HepG2 (cell line): ENCODE measurements around the gene DDIT4. TPM values are rescaled to one million over a fixed set of nuclear protein-coding genes. Genes with fewer than 3 reads are reported as not detected.
A peak's percentile ranks its signal among the peaks of the same experiment; 100 is the strongest.

Experiments used
- ATAC-seq: fragments of 200-7000 bp; cut with Tn5 transposase; 3 replicates; pipeline ENCODE4 v1.9.1; 2020; ENCODE audit warnings: mild to moderate bottlenecking, moderate library complexity
- BruUV-seq: library from RNA; stranded (reverse); fragments of 400-500 nt; replicated peaks from 2 replicates; lab custom pipeline; 2021; lab: Mats Ljungman, UMichigan
- CTCF ChIA-PET: fragments of 300-600 bp; formaldehyde crosslinking; extraction: SDS; loops from one replicate; lab custom pipeline; 2021; ENCODE audit warnings: low total read pairs, inconsistent platforms, low intra/inter-chr PET ratio; lab: Yijun Ruan, JAX
- POLR2A ChIA-PET: fragments of 350-600 bp; sonication (Branson Sonifier 250); formaldehyde crosslinking; loops from one replicate; lab custom pipeline; 2020; ENCODE audit warnings: antibody characterized with exemption, inconsistent platforms; lab: Yijun Ruan, JAX
- DNase-seq: peaks from one replicate; pipeline ENCODE4 v3.0.0-alpha.2; 2015; ENCODE audit warnings: low spot score
- FAIRE-seq: peaks from 3 replicates; lab custom pipeline; 2011; peaks lifted over from hg19 to GRCh38; lab: Jason Lieb, UNC
- H2AFZ ChIP-seq: one replicate; pipeline ENCODE4 v1.6.1; 2011; ENCODE audit warnings: low read length, inconsistent platforms
- H3K27ac ChIP-seq: fragments of 300-600 bp; 3 replicates; pipeline ENCODE4 v1.8.0; 2011; ENCODE audit warnings: mixed run types, mild to moderate bottlenecking, mixed read lengths, low read length, inconsistent platforms; ENCODE audit not compliant: insufficient read depth; ENCODE audit errors: extremely low read length
- H3K27me3 ChIP-seq, 2 experiments: fragments of 200-600 bp in 1 of 2; 2 replicates in 1 of 2; 3 replicates in 1 of 2; pipeline versions ENCODE4 v1.6.0 to v1.8.0; 2011; ENCODE audit warnings: low read length in 2 of 2, mild to moderate bottlenecking in 2 of 2, moderate library complexity in 2 of 2, inconsistent platforms in 1 of 2; ENCODE audit not compliant: insufficient read depth in 2 of 2, control insufficient read depth in 1 of 2
- H3K36me3 ChIP-seq, 2 experiments: fragments of 200-600 bp in 1 of 2; replicated peaks in 1 of 2; 2 replicates in 1 of 2; 3 replicates in 1 of 2; pipeline versions ENCODE4 v1.5.1 to v1.8.0; 2011; ENCODE audit warnings: low read length in 2 of 2, inconsistent platforms in 1 of 2; ENCODE audit not compliant: insufficient read depth in 2 of 2, control insufficient read depth in 1 of 2
- H3K4me1 ChIP-seq: 2 replicates; pipeline ENCODE4 v1.5.1; 2012; ENCODE audit warnings: low read length, inconsistent platforms; ENCODE audit not compliant: insufficient read depth
- H3K4me2 ChIP-seq: 2 replicates; pipeline ENCODE4 v1.6.0; 2011; ENCODE audit warnings: low read depth, low read length, inconsistent platforms
- H3K4me3 ChIP-seq, 3 experiments: fragments of 200-600 bp in 1 of 3; sonication (generic), shearing (Covaris generic) in 1 of 3; replicated peaks in 1 of 3; 2 replicates each; pipeline ENCODE4 v1.5.1; 2011 to 2016; ENCODE audit warnings: low read length in 3 of 3, inconsistent platforms in 2 of 3, low read depth in 2 of 3, mild to moderate bottlenecking in 2 of 3, control low read depth in 1 of 3, mixed read lengths in 1 of 3; ENCODE audit not compliant: insufficient read depth in 1 of 3
- H3K79me2 ChIP-seq: one replicate; pipeline ENCODE4 v1.6.1; 2011; ENCODE audit warnings: low read length, inconsistent platforms; ENCODE audit not compliant: insufficient read depth
- H3K9ac ChIP-seq: 2 replicates; pipeline ENCODE4 v1.6.0; 2011; ENCODE audit warnings: mild to moderate bottlenecking, low read depth, low read length, inconsistent platforms; ENCODE audit not compliant: insufficient read depth
- H3K9me3 ChIP-seq: 2 replicates; pipeline ENCODE4 v1.5.1; 2012; ENCODE audit warnings: mild to moderate bottlenecking, low read length
- H4K20me1 ChIP-seq: 2 replicates; pipeline ENCODE4 v1.6.0; 2011; ENCODE audit warnings: inconsistent platforms, mild to moderate bottlenecking, low read length, moderate library complexity; ENCODE audit not compliant: insufficient read depth
- CEBPG ChIP-seq: IDR thresholded peaks from 2 replicates; pipeline ENCODE4 v1.6.1; 2016
- FOXO4 ChIP-seq: sonication (generic); formaldehyde crosslinking; conservative IDR thresholded peaks from 2 replicates; pipeline ENCODE4 v1.8.1; 2023; ENCODE audit warnings: missing genetic modification reagents
- HNF4A ChIP-seq: sonication (generic); formaldehyde crosslinking; IDR thresholded peaks from 2 replicates; pipeline ENCODE4 v1.4.0; 2020; ENCODE audit warnings: missing genetic modification reagents
- KDM1A ChIP-seq: IDR thresholded peaks from 2 replicates; pipeline ENCODE4 v1.6.1; 2016; ENCODE audit warnings: missing compliant biosample characterization
- KMT2A ChIP-seq: sonication (generic); formaldehyde crosslinking; IDR thresholded peaks from 2 replicates; pipeline ENCODE4 v1.4.0; 2020; ENCODE audit warnings: missing genetic modification reagents
- LBX2 ChIP-seq: sonication (generic); formaldehyde crosslinking; IDR thresholded peaks from 2 replicates; pipeline ENCODE4 v1.5.0; 2020; ENCODE audit warnings: missing genetic modification reagents, mild to moderate bottlenecking, borderline replicate concordance
- NFIC ChIP-seq: IDR thresholded peaks from 2 replicates; pipeline ENCODE4 v1.6.1; 2012; ENCODE audit warnings: mild to moderate bottlenecking, low read length, inconsistent platforms
- NFYC ChIP-seq: IDR thresholded peaks from 2 replicates; pipeline ENCODE4 v1.6.1; 2016; ENCODE audit warnings: missing genetic modification reagents, missing compliant biosample characterization
- PPARG ChIP-seq: conservative IDR thresholded peaks from 2 replicates; pipeline ENCODE4 v1.6.1; 2016; ENCODE audit warnings: missing biosample characterization, missing genetic modification reagents
- THAP11 ChIP-seq: IDR thresholded peaks from 2 replicates; pipeline ENCODE4 v1.6.1; 2016; ENCODE audit warnings: missing biosample characterization, missing genetic modification reagents
- TRIM22 ChIP-seq: fragments of 450-650 bp; IDR thresholded peaks from 2 replicates; pipeline ENCODE4 v1.6.1; 2017
- ZFAT ChIP-seq: sonication (generic); formaldehyde crosslinking; conservative IDR thresholded peaks from 2 replicates; pipeline ENCODE4 v1.8.1; 2023; ENCODE audit warnings: missing genetic modification reagents, inconsistent platforms
- ZFP62 ChIP-seq: sonication (generic); formaldehyde crosslinking; IDR thresholded peaks from 2 replicates; pipeline ENCODE4 v1.4.0; 2020; ENCODE audit warnings: missing genetic modification reagents
- ZKSCAN1 ChIP-seq: fragments of 150-350 bp; IDR thresholded peaks from 2 replicates; pipeline ENCODE4 v1.6.1; 2014; ENCODE audit warnings: low read length
- ZNF205 ChIP-seq: IDR thresholded peaks from 2 replicates; pipeline ENCODE4 v1.6.1; 2018; ENCODE audit warnings: missing biosample characterization, missing genetic modification reagents
- ZNF253 ChIP-seq: sonication (generic); formaldehyde crosslinking; IDR thresholded peaks from 2 replicates; pipeline ENCODE4 v1.8.0; 2022; ENCODE audit warnings: mild to moderate bottlenecking, missing genetic modification reagents, borderline replicate concordance
- ZNF432 ChIP-seq: sonication (generic); formaldehyde crosslinking; IDR thresholded peaks from 2 replicates; pipeline ENCODE4 v1.5.0; 2020; ENCODE audit warnings: missing genetic modification reagents, mild to moderate bottlenecking, borderline replicate concordance
- ZNF746 ChIP-seq: sonication (generic); formaldehyde crosslinking; IDR thresholded peaks from 2 replicates; pipeline ENCODE4 v1.8.0; 2022; ENCODE audit warnings: mild to moderate bottlenecking, missing genetic modification reagents
- WGBS: methylation state at CpG from one replicate; pipeline ENCODE4 v1.1.6; 2017; ENCODE audit warnings: low lambda C conversion rate; 5-methylcytosine and 5-hydroxymethylcytosine counted together
- in situ Hi-C: cut with HindIII; loops from 2 replicates; pipeline ENCODE4 v1.10.0; 2017; ENCODE audit warnings: low pct_unique_long_range_greater_than_20kb; ENCODE audit not compliant: extremely low pct_ligation_motif_present
- intact Hi-C: fragments of 100-400 bp; cut with micrococcal nuclease; formaldehyde crosslinking; loops from one replicate; pipeline ENCODE4 v1.10.0; 2022; ENCODE audit not compliant: unreplicated experiment
- polyA plus RNA-seq, 8 experiments: library from polyadenylated mRNA; depleted of rRNA in 3 of 8; stranded (reverse) in 7 of 8; unstranded in 1 of 8; fragments of >200 nt; fragmentation: Illumina TruSeq in 4 of 8; extraction: Trizol in 4 of 8; gene quantifications; 2 replicates each; pipeline versions ENCODE4 v1.2.1 to v1.2.3, GENCODE V29; 2011 to 2016; ENCODE audit warnings: low read depth in 4 of 8, missing spikeins in 1 of 8, mixed read lengths in 1 of 8; ENCODE audit not compliant: insufficient read depth in 1 of 8
- total RNA-seq, 5 experiments: library from RNA; depleted of rRNA; stranded (reverse); fragments of >200 nt; fragmentation: Illumina TruSeq; extraction: Trizol; gene quantifications; 2 replicates each; pipeline ENCODE4 v1.2.3, GENCODE V29; 2016; ENCODE audit warnings: low read depth in 1 of 5
- TF ChIP-seq, protein P1 (sequence below): sonication (generic); IDR thresholded peaks from 2 replicates; pipeline ENCODE4 v1.6.1; 2016; ENCODE audit warnings: low read depth, borderline replicate concordance
- TF ChIP-seq, protein P2 (sequence below): sonication (generic); formaldehyde crosslinking; IDR thresholded peaks from 2 replicates; pipeline ENCODE4 v1.5.1; 2020; ENCODE audit warnings: missing genetic modification reagents, mild to moderate bottlenecking, borderline replicate concordance

DDIT4 gene
- total and polyA plus RNA-seq, 2 of the 13 experiments (the other 11 are each of a cell fraction or from before 2014, with no cell fraction given) = 35.6 to 40.7 TPM

DNA sequence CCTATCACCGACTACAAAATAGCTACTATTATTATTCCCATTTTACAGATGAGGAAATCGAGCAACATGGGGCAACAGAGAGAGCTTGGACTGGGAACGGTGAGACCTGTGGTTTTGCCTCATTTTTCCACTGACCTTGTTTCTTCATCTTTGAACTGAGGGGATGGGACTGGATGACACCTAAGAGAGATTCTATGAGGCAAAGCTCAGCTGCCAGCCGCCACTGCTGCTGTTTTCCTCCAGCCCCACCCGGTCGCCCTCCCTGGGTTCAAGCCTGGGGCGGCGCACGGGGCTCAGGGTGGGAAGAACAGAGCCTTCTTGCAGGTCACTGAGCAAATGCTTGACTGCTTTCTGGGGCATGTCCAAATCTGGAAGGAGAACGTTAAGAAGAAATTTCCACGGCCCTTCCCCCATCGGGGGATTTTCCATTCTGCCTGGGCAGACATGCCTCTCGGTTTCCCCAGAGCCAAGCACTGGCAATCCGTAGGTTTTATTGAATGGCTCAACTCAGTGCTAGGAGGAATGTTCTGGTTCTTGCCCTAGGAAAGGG is 12.3 kb downstream of the DDIT4 start (continued):
- TF ChIP-seq LBX2 (CRISPR knock-in tag) = no peak
- no peak for TF ChIP-seq ZNF432 (CRISPR knock-in tag)
- TF ChIP-seq KDM1A (CRISPR knock-in tag) = peak; percentile 42; the same call in 1 of the 2 replicates
- peak; percentile 40 for TF ChIP-seq HNF4A
- TF ChIP-seq CEBPG (CRISPR knock-in tag) = 0 out of 2 replicates have a peak, but pooled peaks have one; percentile 21

DNA sequence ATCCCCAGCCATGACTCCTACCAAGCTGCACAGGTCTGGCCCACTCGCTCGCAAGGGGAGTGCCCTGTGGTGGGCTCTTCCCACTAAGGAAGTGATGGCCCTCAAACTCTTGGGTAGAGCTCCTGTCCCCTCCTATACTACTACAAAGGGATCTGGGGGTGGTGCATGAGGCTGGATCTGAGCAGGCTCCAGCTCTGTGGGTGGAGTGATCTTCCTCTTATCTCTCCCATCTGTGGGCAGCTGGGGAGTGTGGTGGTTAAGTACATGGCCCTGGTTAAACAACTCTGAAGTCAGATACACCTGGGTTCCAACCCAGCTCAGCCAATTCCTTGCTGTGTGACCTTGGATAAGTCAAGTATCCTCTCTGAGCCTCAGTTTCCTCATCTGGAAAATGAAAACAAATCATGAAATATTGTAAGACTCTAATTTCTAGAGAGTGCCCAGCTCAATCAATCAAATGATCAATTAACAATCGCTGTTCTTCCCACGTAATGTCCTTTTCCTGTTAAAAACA is 17.4 kb downstream of the DDIT4 start:
- DNase-seq (no peak), FAIRE-seq (no peak), ATAC-seq (no peak)
- H2AFZ ChIP-seq = no peak overlapping the region
- peaks cover 0 to 1% of the 10 kb centered on the region in 2 experiments; a peak in 1 of 5 replicates for H3K27me3 ChIP-seq
- H3K9ac ChIP-seq = no peak overlapping the region
- no peak overlapping the region for H3K4me2 ChIP-seq
- H4K20me1 ChIP-seq = no peaks in the 10 kb centered on the region
- H3K27ac ChIP-seq = no peak overlapping the region
- no peaks in the 10 kb centered on the region for H3K36me3 ChIP-seq
- intact Hi-C loops = no loop called here
- no peaks in the 10 kb centered on the region for H3K9me3 ChIP-seq
- in situ Hi-C loops = no loop called here
- no TSS peak for BruUV-seq
- ChIA-PET CTCF (no interaction called here), POLR2A (interaction anchor here (1.0 to 3.1 kb wide), 3 partner anchors 17 to 37 kb away, joined by 3 to 20 read pairs (median 4); partner anchors contain the start of gene DDIT4)
- WGBS = 65% methylated on average over 2 of the region's 4 CpGs
- no peak overlapping the region for H3K4me3 ChIP-seq
- no peaks in the 10 kb centered on the region for H3K79me2 ChIP-seq
- H3K4me1 ChIP-seq = peaks cover 27% of the 10 kb centered on the region
- no peak for TF ChIP-seq PPARG (CRISPR knock-in tag)
- TF ChIP-seq, protein P1, sequence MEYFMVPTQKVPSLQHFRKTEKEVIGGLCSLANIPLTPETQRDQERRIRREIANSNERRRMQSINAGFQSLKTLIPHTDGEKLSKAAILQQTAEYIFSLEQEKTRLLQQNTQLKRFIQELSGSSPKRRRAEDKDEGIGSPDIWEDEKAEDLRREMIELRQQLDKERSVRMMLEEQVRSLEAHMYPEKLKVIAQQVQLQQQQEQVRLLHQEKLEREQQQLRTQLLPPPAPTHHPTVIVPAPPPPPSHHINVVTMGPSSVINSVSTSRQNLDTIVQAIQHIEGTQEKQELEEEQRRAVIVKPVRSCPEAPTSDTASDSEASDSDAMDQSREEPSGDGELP = no peak
- TF ChIP-seq ZFP62 (CRISPR knock-in tag) = no peak
- TF ChIP-seq THAP11 (CRISPR knock-in tag) = no peak
- no peak for TF ChIP-seq KMT2A (CRISPR knock-in tag)
- no peak for TF ChIP-seq ZFAT (CRISPR knock-in tag)
- TF ChIP-seq, protein P2, sequence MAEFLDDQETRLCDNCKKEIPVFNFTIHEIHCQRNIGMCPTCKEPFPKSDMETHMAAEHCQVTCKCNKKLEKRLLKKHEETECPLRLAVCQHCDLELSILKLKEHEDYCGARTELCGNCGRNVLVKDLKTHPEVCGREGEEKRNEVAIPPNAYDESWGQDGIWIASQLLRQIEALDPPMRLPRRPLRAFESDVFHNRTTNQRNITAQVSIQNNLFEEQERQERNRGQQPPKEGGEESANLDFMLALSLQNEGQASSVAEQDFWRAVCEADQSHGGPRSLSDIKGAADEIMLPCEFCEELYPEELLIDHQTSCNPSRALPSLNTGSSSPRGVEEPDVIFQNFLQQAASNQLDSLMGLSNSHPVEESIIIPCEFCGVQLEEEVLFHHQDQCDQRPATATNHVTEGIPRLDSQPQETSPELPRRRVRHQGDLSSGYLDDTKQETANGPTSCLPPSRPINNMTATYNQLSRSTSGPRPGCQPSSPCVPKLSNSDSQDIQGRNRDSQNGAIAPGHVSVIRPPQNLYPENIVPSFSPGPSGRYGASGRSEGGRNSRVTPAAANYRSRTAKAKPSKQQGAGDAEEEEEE = no peak
- no peak for TF ChIP-seq ZNF253
- no peak for TF ChIP-seq TRIM22
- no peak for TF ChIP-seq NFYC
- TF ChIP-seq ZNF746 (CRISPR knock-in tag) = no peak
- TF ChIP-seq NFIC = no peak
- no peak for TF ChIP-seq ZKSCAN1
- TF ChIP-seq ZNF205 (CRISPR knock-in tag) = no peak
- no peak for TF ChIP-seq FOXO4
